Kidney epithelial cell (primary cell): ENCODE measurements around the gene AHNAK2. TPM values are rescaled to one million over a fixed set of nuclear protein-coding genes. Genes with fewer than 3 reads are reported as not detected.
"Not testable (repeated sequence)": the region's sequence is repeated elsewhere in the genome, so short reads cannot be mapped to it uniquely, and the experiment has no call there.

ENCODE experiments used
- DNase-seq: peaks from one replicate; pipeline ENCODE4 v3.0.0-alpha.2; 2010; ENCODE audit warnings: low read depth
- H3K27me3 ChIP-seq: 2 replicates; pipeline ENCODE4 v1.6.0; 2011; ENCODE audit warnings: low read length; ENCODE audit not compliant: control insufficient read depth, insufficient read depth
- H3K36me3 ChIP-seq: 2 replicates; pipeline ENCODE4 v1.5.1; 2011; ENCODE audit warnings: low read length; ENCODE audit not compliant: control insufficient read depth, insufficient read depth
- H3K4me3 ChIP-seq: 2 replicates; pipeline ENCODE4 v1.5.1; 2011; ENCODE audit warnings: low read depth, mild to moderate bottlenecking, control low read depth, low read length
- CTCF ChIP-seq: IDR thresholded peaks from 2 replicates; pipeline ENCODE4 v1.5.1; 2011; ENCODE audit warnings: mild to moderate bottlenecking, moderate library complexity, low read length, control low read depth, inconsistent platforms; ENCODE audit not compliant: insufficient read depth, poor library complexity, severe bottlenecking
- total RNA-seq: library from RNA; depleted of rRNA; stranded (reverse); fragments of >200 nt; gene quantifications from 2 replicates; pipeline ENCODE4 v1.2.3, GENCODE V29; 2015

Gene AHNAK2
- total RNA-seq, 1 donor from 2014 or later = 121 TPM

- TF ChIP-seq CTCF = no peak
- Histone ChIP-seq H3K4me3 (no peak overlapping the region), H3K27me3 (no peaks in the 10 kb centered on the region), H3K36me3 (no peaks in the 10 kb centered on the region)
- DNase-seq = no peak
These were observed 28.2 kb downstream of the AHNAK2 start for GRCh38 chr14:104950021-104950420.

- DNase-seq, H3K4me3 ChIP-seq, H3K27me3 ChIP-seq, H3K36me3 ChIP-seq: not testable (repeated sequence)
These were observed 28.7 kb downstream of the AHNAK2 start for GRCh38 chr14:104949406-104949955.

- Histone ChIP-seq H3K27me3 (no peaks in the 10 kb centered on the region), H3K4me3 (no peak overlapping the region), H3K36me3 (no peaks in the 10 kb centered on the region)
- TF ChIP-seq CTCF = no peak
- DNase-seq = no peak
These were observed 29.5 kb downstream of the AHNAK2 start for GRCh38 chr14:104948736-104949031.

GRCh38 chr14:104947881-104948735 lies 30.1 kb downstream of the AHNAK2 start:
- H3K4me3 ChIP-seq, H3K27me3 ChIP-seq, DNase-seq, H3K36me3 ChIP-seq: not testable (repeated sequence)

- not testable (repeated sequence) for H3K4me3 ChIP-seq, H3K36me3 ChIP-seq, DNase-seq, H3K27me3 ChIP-seq
These were observed 31.0 kb downstream of the AHNAK2 start for GRCh38 chr14:104947201-104947600.

GRCh38 chr14:104945986-104946965 lies 31.9 kb downstream of the AHNAK2 start:
- H3K36me3 ChIP-seq, H3K27me3 ChIP-seq, H3K4me3 ChIP-seq, DNase-seq: not testable (repeated sequence)

GRCh38 chr14:104945266-104945665 lies 32.9 kb downstream of the AHNAK2 start:
- not testable (repeated sequence) for H3K36me3 ChIP-seq, H3K27me3 ChIP-seq, DNase-seq, H3K4me3 ChIP-seq

GRCh38 chr14:104944436-104945205 lies 33.6 kb downstream of the AHNAK2 start:
- not testable (repeated sequence) for H3K4me3 ChIP-seq, DNase-seq, H3K27me3 ChIP-seq, H3K36me3 ChIP-seq

- H3K4me3 ChIP-seq, H3K36me3 ChIP-seq, DNase-seq, H3K27me3 ChIP-seq: not testable (repeated sequence)
These were observed 34.2 kb downstream of the AHNAK2 start for GRCh38 chr14:104944016-104944308.

- not testable (repeated sequence) for H3K36me3 ChIP-seq, H3K4me3 ChIP-seq, H3K27me3 ChIP-seq, DNase-seq
These were observed 34.8 kb downstream of the AHNAK2 start for GRCh38 chr14:104943216-104944015.
